T-helper 22 cell (primary cell): Measurements from ENCODE around the gene LANCL3.

Experiments used
- DNase-seq: peaks from one replicate; pipeline ENCODE4 v3.0.0-alpha.2; 2020; ENCODE audit warnings: low read depth

Gene LANCL3

GRCh38 chrX:37679888-37680287 is 108.4 kb downstream of the LANCL3 start:
- DNase-seq: no peak

- no peak for DNase-seq
Measured at GRCh38 chrX:37684426-37684825, 113.0 kb downstream of the LANCL3 start.

GRCh38 chrX:37684973-37685372 is 113.5 kb downstream of the LANCL3 start:
- DNase-seq: no peak

- DNase-seq: no peak
Measured at GRCh38 chrX:37685381-37686359, 114.2 kb downstream of the LANCL3 start, which contains the start of gene XK. Gene XK (plus strand): TSS chrX:37685791. CDS start chrX:37685962, 171 bp downstream.

- no peak for DNase-seq
Measured at GRCh38 chrX:37686369-37686995, 115.0 kb downstream of the LANCL3 start.

- DNase-seq: no peak
Measured at GRCh38 chrX:37686996-37687395, 115.5 kb downstream of the LANCL3 start.

GRCh38 chrX:37690119-37690518 is 118.7 kb downstream of the LANCL3 start:
- DNase-seq: no peak

GRCh38 chrX:37692918-37693317 is 121.5 kb downstream of the LANCL3 start:
- DNase-seq: no peak

- no peak for DNase-seq
Measured at GRCh38 chrX:37697169-37697760, 125.8 kb downstream of the LANCL3 start.

GRCh38 chrX:37701588-37701987 is 130.1 kb downstream of the LANCL3 start:
- no peak for DNase-seq

GRCh38 chrX:37711991-37712390 is 140.5 kb downstream of the LANCL3 start:
- DNase-seq: no peak

- DNase-seq: no peak
Measured at GRCh38 chrX:37712458-37712857, 141.0 kb downstream of the LANCL3 start.

GRCh38 chrX:37714479-37714878 is 143.0 kb downstream of the LANCL3 start:
- no peak for DNase-seq

GRCh38 chrX:37716602-37717001 is 145.1 kb downstream of the LANCL3 start:
- DNase-seq: no peak

GRCh38 chrX:37717708-37718107 is 146.2 kb downstream of the LANCL3 start:
- DNase-seq: no peak

GRCh38 chrX:37722595-37722994 is 151.1 kb downstream of the LANCL3 start:
- DNase-seq: no peak

GRCh38 chrX:37726346-37726745 is 154.9 kb downstream of the LANCL3 start:
- no peak for DNase-seq
